Endothelial cell of umbilical vein (primary cell): ENCODE data around the gene TRAIP. TPM values are rescaled to one million over a fixed set of nuclear protein-coding genes. Genes with fewer than 3 reads are reported as not detected.

Source experiments
- BruUV-seq: library from RNA; stranded (reverse); fragments of 400-500 nt; replicated peaks from 2 replicates; lab custom pipeline; 2021; lab: Mats Ljungman, UMichigan
- CTCF ChIA-PET: fragments of 300-600, 350-600 bp; sonication (Branson Sonifier 250); formaldehyde crosslinking; loops from one replicate; lab custom pipeline; 2021; ENCODE audit warnings: antibody characterized with exemption, inconsistent platforms; lab: Charles Lee
- POLR2A ChIA-PET: fragments of 300-600, 350-600 bp; sonication (Branson Sonifier 250); formaldehyde crosslinking; loops from one replicate; lab custom pipeline; 2021; ENCODE audit warnings: antibody characterized with exemption, inconsistent platforms; lab: Charles Lee
- DNase-seq: peaks from one replicate; pipeline ENCODE4 v3.0.0-alpha.2; 2011; ENCODE audit warnings: low read depth, low spot score
- FAIRE-seq: peaks from 2 replicates; lab custom pipeline; 2011; peaks lifted over from hg19 to GRCh38; lab: Jason Lieb, UNC
- H2AFZ ChIP-seq: 2 replicates; pipeline ENCODE4 v1.6.0; 2012; ENCODE audit warnings: low read depth, low read length, control low read depth, inconsistent platforms
- H3K27ac ChIP-seq: 2 replicates; pipeline ENCODE4 v1.5.1; 2011; ENCODE audit warnings: low read depth, mild to moderate bottlenecking, control low read depth, low read length, moderate library complexity; ENCODE audit not compliant: insufficient read depth
- H3K27me3 ChIP-seq, 2 experiments: 2 replicates each; pipeline versions ENCODE4 v1.6.0 to v1.6.1; 2011; ENCODE audit warnings: low read length in 2 of 2, mixed read lengths in 1 of 2; ENCODE audit not compliant: control insufficient read depth in 2 of 2, insufficient read depth in 2 of 2
- H3K36me3 ChIP-seq, 2 experiments: 2 replicates in 1 of 2; 3 replicates in 1 of 2; pipeline ENCODE4 v1.5.1; 2011; ENCODE audit warnings: low read length in 2 of 2, mild to moderate bottlenecking in 1 of 2, moderate library complexity in 1 of 2; ENCODE audit not compliant: control insufficient read depth in 2 of 2, insufficient read depth in 2 of 2; ENCODE audit errors: extremely low read depth in 1 of 2
- H3K4me1 ChIP-seq: 3 replicates; pipeline ENCODE4 v1.5.1; 2011; ENCODE audit warnings: mild to moderate bottlenecking, low read length; ENCODE audit not compliant: control insufficient read depth, insufficient read depth; ENCODE audit errors: extremely low read depth
- H3K4me2 ChIP-seq: 2 replicates; pipeline ENCODE4 v1.6.1; 2011; ENCODE audit warnings: low read length, control low read depth, mixed read lengths; ENCODE audit not compliant: insufficient read depth
- H3K4me3 ChIP-seq, 3 experiments: fragments of 200-600 bp in 1 of 3; sonication (generic), shearing (Covaris generic) in 1 of 3; replicated peaks in 1 of 3; 2 replicates each; pipeline ENCODE4 v1.5.1; 2011 to 2016; ENCODE audit warnings: control low read depth in 3 of 3, low read length in 3 of 3, mild to moderate bottlenecking in 2 of 3, inconsistent platforms in 1 of 3, low read depth in 1 of 3, moderate library complexity in 1 of 3; ENCODE audit not compliant: insufficient read depth in 1 of 3
- H3K79me2 ChIP-seq: 2 replicates; pipeline ENCODE4 v1.6.0; 2012; ENCODE audit warnings: low read length, inconsistent platforms; ENCODE audit not compliant: control insufficient read depth, insufficient read depth
- H3K9ac ChIP-seq: replicated peaks from 2 replicates; pipeline ENCODE3; 2011; ENCODE audit warnings: low read length, control low read depth; ENCODE audit not compliant: insufficient read depth; ENCODE audit errors: extremely low read depth
- H3K9me1 ChIP-seq: replicated peaks from 3 replicates; pipeline ENCODE4 v1.6.0; 2011; ENCODE audit warnings: mild to moderate bottlenecking, low read length; ENCODE audit not compliant: control insufficient read depth, insufficient read depth; ENCODE audit errors: extremely low read depth
- H3K9me3 ChIP-seq: replicated peaks from 2 replicates; pipeline ENCODE4 v1.5.1; 2012; ENCODE audit warnings: low read length, inconsistent platforms; ENCODE audit not compliant: control insufficient read depth, insufficient read depth
- H4K20me1 ChIP-seq: replicated peaks from 2 replicates; pipeline ENCODE3; 2011; ENCODE audit warnings: mild to moderate bottlenecking, low read length; ENCODE audit not compliant: control insufficient read depth, insufficient read depth; ENCODE audit errors: extremely low read depth
- CTCF ChIP-seq, 2 donors: IDR thresholded peaks; 1 replicate in 1 of 2; 2 replicates in 1 of 2; pipeline ENCODE4 v1.5.1; 2011; ENCODE audit warnings: low read length in 2 of 2, mild to moderate bottlenecking in 2 of 2, moderate library complexity in 2 of 2, control low read depth in 1 of 2, inconsistent platforms in 1 of 2, low read depth in 1 of 2; ENCODE audit not compliant: insufficient read depth in 1 of 2; ENCODE audit errors: extremely low read depth in 1 of 2
- EZH2 ChIP-seq: IDR thresholded peaks from 2 replicates; pipeline ENCODE4 v1.6.1; 2012; ENCODE audit warnings: borderline replicate concordance, low read depth, mild to moderate bottlenecking, moderate library complexity, low read length, inconsistent platforms; ENCODE audit not compliant: severe bottlenecking
- GATA2 ChIP-seq: IDR thresholded peaks from 2 replicates; pipeline ENCODE4 v1.7.0; 2011; ENCODE audit warnings: low read depth, mild to moderate bottlenecking, moderate library complexity, mixed read lengths, low read length; ENCODE audit not compliant: insufficient read length, insufficient read depth
- JUN ChIP-seq: IDR thresholded peaks from 2 replicates; pipeline ENCODE4 v1.6.1; 2011; ENCODE audit warnings: borderline replicate concordance, low read depth; ENCODE audit not compliant: insufficient read length, insufficient read depth
- MAX ChIP-seq: IDR thresholded peaks from 2 replicates; pipeline ENCODE4 v1.6.1; 2011; ENCODE audit not compliant: insufficient read depth, insufficient read length
- MYC ChIP-seq: IDR thresholded peaks from one replicate; pipeline ENCODE4 v1.6.1; 2011; ENCODE audit warnings: mild to moderate bottlenecking, low read depth, low read length
- POLR2A ChIP-seq: IDR thresholded peaks from 2 replicates; pipeline ENCODE4 v1.6.1; 2012; ENCODE audit warnings: low read depth, mild to moderate bottlenecking, control low read depth, low read length
- POLR2AphosphoS5 ChIP-seq: IDR thresholded peaks from 2 replicates; pipeline ENCODE4 v1.6.1; 2012; ENCODE audit warnings: low read depth, mild to moderate bottlenecking, control low read depth, low read length, moderate library complexity; ENCODE audit not compliant: insufficient read depth
- dilution Hi-C: fragments of 300-500 bp; cut with MboI; formaldehyde crosslinking; loops from one replicate; pipeline ENCODE4 v1.15.0; 2019; ENCODE audit warnings: low sequenced_read_pairs; ENCODE audit not compliant: extremely low pct_ligation_motif_present
- intact Hi-C: fragments of 100-400 bp; cut with micrococcal nuclease; formaldehyde crosslinking; loops from one replicate; pipeline ENCODE4 v1.10.0; 2022
- polyA plus RNA-seq, 4 experiments: library from polyadenylated mRNA; depleted of rRNA in 3 of 4; stranded (reverse) in 3 of 4; unstranded in 1 of 4; fragments of >200 nt; gene quantifications; 2 replicates each; pipeline versions ENCODE4 v1.2.1 to v1.2.3, GENCODE V29; 2011 to 2012; ENCODE audit warnings: missing spikeins in 1 of 4
- total RNA-seq: library from RNA; stranded (reverse); gene quantifications from 2 replicates; pipeline ENCODE4 v1.2.3, GENCODE V29; 2021

The TRAIP gene
- total and polyA plus RNA-seq, 2 donors (not counting 3 experiments of a cell fraction or from before 2014, with no cell fraction given) = 9.5 to 13.4 TPM

- H3K27me3 ChIP-seq = no peaks in the 10 kb centered on the region
- no peak overlapping the region for H3K9ac ChIP-seq
- BruUV-seq = no TSS peak
- no peaks in the 10 kb centered on the region for H3K36me3 ChIP-seq
- no peaks in the 10 kb centered on the region for H3K9me1 ChIP-seq
- H4K20me1 ChIP-seq = no peaks in the 10 kb centered on the region
- H3K27ac ChIP-seq = no peak overlapping the region
- POLR2A ChIA-PET = no interaction called here
- H3K4me3 ChIP-seq = no peak overlapping the region
- TF ChIP-seq CTCF (IDR thresholded peaks at IDR 0.05; ENCODE audit: extremely low read depth in 1 of 2, insufficient read depth in 1 of 2, low read depth in 1 of 2, low read length in 2 of 2) = no peak
- no peak for TF ChIP-seq POLR2A
- no peak for TF ChIP-seq EZH2
- no peak for TF ChIP-seq MAX
- no peak for TF ChIP-seq POLR2AphosphoS5
- no peak for TF ChIP-seq MYC
- TF ChIP-seq JUN = no peak
- no peak for TF ChIP-seq GATA2
- H3K9me3 ChIP-seq = no peaks in the 10 kb centered on the region
- no peaks in the 10 kb centered on the region for H3K79me2 ChIP-seq
- no peak overlapping the region for H3K4me2 ChIP-seq
- CTCF ChIA-PET = interaction anchor here (1.0 to 2.4 kb wide), 2 partner anchors 11 to 39 kb away, joined by 3 to 11 read pairs; no protein-coding TSS in a partner anchor
- no peak for DNase-seq
- intact Hi-C loops = no loop called here
- dilution Hi-C loops = no loop called here
- no peaks in the 10 kb centered on the region for H3K4me1 ChIP-seq
- H2AFZ ChIP-seq = no peak overlapping the region
- no peak for FAIRE-seq
Observed at GRCh38 chr3:49889296-49889695, 32.9 kb upstream of the TRAIP start.
